HEK293 (cell line): ENCODE data around the gene KIDINS220.

Experiments
- CTCF ChIA-PET: fragments of 350-600 bp; formaldehyde crosslinking; extraction: SDS; loops from one replicate; lab custom pipeline; 2021; ENCODE audit warnings: antibody characterized with exemption; lab: Yijun Ruan, JAX
- POLR2A ChIA-PET: fragments of 300-600 bp; formaldehyde crosslinking; extraction: SDS; loops from one replicate; lab custom pipeline; 2020; ENCODE audit warnings: antibody characterized with exemption, inconsistent platforms; lab: Yijun Ruan, JAX
- H3K27ac ChIP-seq: fragments of 200-500 bp; sonication (Bioruptor generic); 2 replicates; pipeline ENCODE4 v1.5.1; 2014; ENCODE audit warnings: low read depth, low read length, control low read depth, inconsistent platforms; ENCODE audit errors: extremely low read depth
- H3K36me3 ChIP-seq, 2 experiments: fragments of 200-500 bp in 1 of 2; sonication (Bioruptor generic) in 1 of 2; 1 replicate in 1 of 2; 2 replicates in 1 of 2; pipeline ENCODE4 v1.5.1; 2014 to 2017; ENCODE audit warnings: inconsistent platforms in 2 of 2, low read length in 2 of 2; ENCODE audit not compliant: control insufficient read depth in 2 of 2, insufficient read depth in 1 of 2
- H3K4me1 ChIP-seq: fragments of 200-500 bp; sonication (Bioruptor generic); 2 replicates; pipeline ENCODE4 v1.5.1; 2014; ENCODE audit warnings: mild to moderate bottlenecking, low read length, inconsistent platforms; ENCODE audit not compliant: control insufficient read depth, insufficient read depth
- H3K4me3 ChIP-seq: 2 replicates; pipeline ENCODE4 v1.5.1; 2011; ENCODE audit warnings: low read depth, mild to moderate bottlenecking, control low read depth, low read length, moderate library complexity
- H3K9me3 ChIP-seq: fragments of 200-500 bp; sonication (Bioruptor generic); 2 replicates; pipeline ENCODE4 v1.5.1; 2014; ENCODE audit warnings: low read depth, low read length, inconsistent platforms; ENCODE audit not compliant: control insufficient read depth, insufficient read depth
- KLF16 ChIP-seq: fragments of 450-650 bp; formaldehyde crosslinking; IDR thresholded peaks from 2 replicates; pipeline ENCODE4 v1.5.1; 2017; ENCODE audit warnings: missing biosample characterization, missing genetic modification characterization
- KLF8 ChIP-seq: fragments of 450-650 bp; formaldehyde crosslinking; IDR thresholded peaks from 2 replicates; pipeline ENCODE4 v1.5.1; 2016; ENCODE audit warnings: missing biosample characterization, missing genetic modification characterization
- PRDM1 ChIP-seq: fragments of 450-650 bp; formaldehyde crosslinking; IDR thresholded peaks from 2 replicates; pipeline ENCODE4; 2016; ENCODE audit warnings: missing biosample characterization, missing genetic modification characterization
- SP2 ChIP-seq: fragments of 450-650 bp; formaldehyde crosslinking; IDR thresholded peaks from 2 replicates; pipeline ENCODE4 v1.5.1; 2016; ENCODE audit warnings: missing biosample characterization, missing genetic modification characterization
- SP3 ChIP-seq: fragments of 450-650 bp; formaldehyde crosslinking; IDR thresholded peaks from 2 replicates; pipeline ENCODE4 v1.5.1; 2016; ENCODE audit warnings: missing biosample characterization, missing genetic modification characterization
- YY2 ChIP-seq: fragments of 450-650 bp; formaldehyde crosslinking; IDR thresholded peaks from 2 replicates; pipeline ENCODE4 v1.5.1; 2016; ENCODE audit warnings: missing biosample characterization, missing genetic modification characterization
- ZBTB17 ChIP-seq: fragments of 450-650 bp; formaldehyde crosslinking; IDR thresholded peaks from 2 replicates; pipeline ENCODE4 v1.5.1; 2016; ENCODE audit warnings: missing biosample characterization, missing genetic modification characterization
- ZFP37 ChIP-seq: fragments of 450-650 bp; formaldehyde crosslinking; IDR thresholded peaks from 2 replicates; pipeline ENCODE4 v1.5.1; 2016; ENCODE audit warnings: missing biosample characterization, missing genetic modification characterization
- ZNF2 ChIP-seq: fragments of 450-650 bp; formaldehyde crosslinking; IDR thresholded peaks from 2 replicates; pipeline ENCODE4 v1.5.1; 2016; ENCODE audit warnings: missing biosample characterization, missing genetic modification characterization
- ZNF24 ChIP-seq: fragments of 450-650 bp; formaldehyde crosslinking; IDR thresholded peaks from 2 replicates; pipeline ENCODE4 v1.5.1; 2016; ENCODE audit warnings: missing biosample characterization, missing genetic modification characterization
- ZNF341 ChIP-seq: fragments of 450-650 bp; formaldehyde crosslinking; IDR thresholded peaks from 2 replicates; pipeline ENCODE4; 2016; ENCODE audit warnings: low read depth, missing biosample characterization, missing genetic modification characterization
- ZNF394 ChIP-seq: fragments of 450-650 bp; formaldehyde crosslinking; IDR thresholded peaks from 2 replicates; pipeline ENCODE4 v1.5.1; 2016; ENCODE audit warnings: missing biosample characterization, missing genetic modification characterization, mild to moderate bottlenecking, moderate library complexity, borderline replicate concordance
- ZNF629 ChIP-seq: fragments of 450-650 bp; formaldehyde crosslinking; IDR thresholded peaks from 2 replicates; pipeline ENCODE4 v1.5.1; 2017; ENCODE audit warnings: missing biosample characterization, missing genetic modification characterization
- ZNF660 ChIP-seq: fragments of 450-650 bp; IDR thresholded peaks from 2 replicates; pipeline ENCODE4 v1.5.1; 2018; ENCODE audit warnings: missing biosample characterization, mild to moderate bottlenecking, missing genetic modification characterization
- ZNF670 ChIP-seq: fragments of 450-650 bp; formaldehyde crosslinking; IDR thresholded peaks from 2 replicates; pipeline ENCODE4 v1.5.1; 2016; ENCODE audit warnings: missing biosample characterization, missing genetic modification characterization, low read depth
- ZNF76 ChIP-seq: fragments of 450-650 bp; formaldehyde crosslinking; IDR thresholded peaks from 2 replicates; pipeline ENCODE4; 2016; ENCODE audit warnings: low read depth, missing biosample characterization, missing genetic modification characterization, borderline replicate concordance
- ZSCAN30 ChIP-seq: fragments of 450-650 bp; IDR thresholded peaks from 2 replicates; pipeline ENCODE4 v1.5.1; 2018; ENCODE audit warnings: missing biosample characterization, mild to moderate bottlenecking, missing genetic modification characterization, moderate library complexity
- TF ChIP-seq, protein P1 (sequence below): fragments of 450-650 bp; formaldehyde crosslinking; IDR thresholded peaks from 2 replicates; pipeline ENCODE4 v1.5.1; 2016; ENCODE audit warnings: missing biosample characterization, missing genetic modification characterization
- TF ChIP-seq, protein P2 (sequence below): fragments of 450-650 bp; formaldehyde crosslinking; IDR thresholded peaks from 2 replicates; pipeline ENCODE4 v1.5.1; 2016; ENCODE audit warnings: missing biosample characterization, missing genetic modification characterization
- TF ChIP-seq, protein P3 (sequence below): fragments of 450-650 bp; formaldehyde crosslinking; conservative IDR thresholded peaks from 2 replicates; pipeline ENCODE4 v1.5.1; 2016; ENCODE audit warnings: low read depth, missing biosample characterization, missing genetic modification characterization
- TF ChIP-seq, protein P4 (sequence below): fragments of 450-650 bp; formaldehyde crosslinking; IDR thresholded peaks from 2 replicates; pipeline ENCODE4 v1.5.1; 2016; ENCODE audit warnings: missing biosample characterization, missing genetic modification characterization
- TF ChIP-seq, protein P5 (sequence below): fragments of 450-650 bp; formaldehyde crosslinking; IDR thresholded peaks from 2 replicates; pipeline ENCODE4 v1.5.1; 2017; ENCODE audit warnings: missing biosample characterization, mild to moderate bottlenecking, missing genetic modification characterization, moderate library complexity
- TF ChIP-seq, protein P6 (sequence below): fragments of 450-650 bp; formaldehyde crosslinking; IDR thresholded peaks from 2 replicates; pipeline ENCODE4 v1.5.1; 2016; ENCODE audit warnings: missing biosample characterization, missing genetic modification characterization

Gene KIDINS220

DNA sequence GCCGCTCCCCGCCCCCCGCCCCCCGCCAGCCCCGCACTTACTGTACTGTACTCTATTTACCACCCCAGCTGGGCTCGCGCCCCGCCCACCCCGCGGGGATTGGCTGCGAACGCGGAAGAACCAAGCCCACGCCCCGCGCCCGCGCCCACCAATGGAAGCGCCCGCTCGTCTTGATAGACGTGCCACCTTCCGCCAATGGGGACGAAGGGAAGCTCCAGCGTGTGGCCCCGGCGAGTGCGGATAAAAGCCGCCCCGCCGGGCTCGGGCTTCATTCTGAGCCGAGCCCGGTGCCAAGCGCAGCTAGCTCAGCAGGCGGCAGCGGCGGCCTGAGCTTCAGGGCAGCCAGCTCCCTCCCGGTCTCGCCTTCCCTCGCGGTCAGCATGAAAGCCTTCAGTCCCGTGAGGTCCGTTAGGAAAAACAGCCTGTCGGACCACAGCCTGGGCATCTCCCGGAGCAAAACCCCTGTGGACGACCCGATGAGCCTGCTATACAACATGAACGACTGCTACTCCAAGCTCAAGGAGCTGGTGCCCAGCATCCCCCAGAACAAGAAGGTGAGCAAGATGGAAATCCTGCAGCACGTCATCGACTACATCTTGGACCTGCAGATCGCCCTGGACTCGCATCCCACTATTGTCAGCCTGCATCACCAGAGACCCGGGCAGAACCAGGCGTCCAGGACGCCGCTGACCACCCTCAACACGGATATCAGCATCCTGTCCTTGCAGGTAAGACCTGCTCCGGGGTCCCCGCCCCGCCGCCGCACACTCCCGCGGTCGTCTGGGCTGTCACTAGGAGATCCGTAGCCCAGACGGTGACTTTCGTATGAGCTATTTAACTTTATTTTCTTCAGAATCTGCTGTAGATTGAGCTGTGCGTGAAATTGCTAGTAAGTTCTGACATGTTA, 155.4 kb downstream of the KIDINS220 start, which contains the start of gene ID2:
Gene ID2 (plus strand): TSS at position 271 of the 907 bp plus-strand sequence. CDS start 110 bp downstream, at position 381.
- peak within 1 kb of the TSS; percentile 93 for H3K4me3 ChIP-seq
- peaks cover 0 to 18% of the 10 kb centered on the region in 2 experiments; a peak in 1 of 3 replicates for H3K36me3 ChIP-seq
- CTCF ChIA-PET: interaction anchor here (0.6 to 1.2 kb wide), 4 partner anchors 61 to 1585 kb away, joined by 3 read pairs; no protein-coding TSS in a partner anchor
- POLR2A ChIA-PET: interaction anchor here (0.5 to 2.9 kb wide), 74 partner anchors 10 to 1290 kb away, joined by 3 to 31 read pairs (median 4); partner anchors contain the start of gene MBOAT2
- H3K4me1 ChIP-seq: peaks cover 6% of the 10 kb centered on the region
- no peaks in the 10 kb centered on the region for H3K9me3 ChIP-seq
- peak within 1 kb of the TSS; percentile 97 for H3K27ac ChIP-seq
- TF ChIP-seq ZNF2: peak; percentile 63
- TF ChIP-seq, protein P1, sequence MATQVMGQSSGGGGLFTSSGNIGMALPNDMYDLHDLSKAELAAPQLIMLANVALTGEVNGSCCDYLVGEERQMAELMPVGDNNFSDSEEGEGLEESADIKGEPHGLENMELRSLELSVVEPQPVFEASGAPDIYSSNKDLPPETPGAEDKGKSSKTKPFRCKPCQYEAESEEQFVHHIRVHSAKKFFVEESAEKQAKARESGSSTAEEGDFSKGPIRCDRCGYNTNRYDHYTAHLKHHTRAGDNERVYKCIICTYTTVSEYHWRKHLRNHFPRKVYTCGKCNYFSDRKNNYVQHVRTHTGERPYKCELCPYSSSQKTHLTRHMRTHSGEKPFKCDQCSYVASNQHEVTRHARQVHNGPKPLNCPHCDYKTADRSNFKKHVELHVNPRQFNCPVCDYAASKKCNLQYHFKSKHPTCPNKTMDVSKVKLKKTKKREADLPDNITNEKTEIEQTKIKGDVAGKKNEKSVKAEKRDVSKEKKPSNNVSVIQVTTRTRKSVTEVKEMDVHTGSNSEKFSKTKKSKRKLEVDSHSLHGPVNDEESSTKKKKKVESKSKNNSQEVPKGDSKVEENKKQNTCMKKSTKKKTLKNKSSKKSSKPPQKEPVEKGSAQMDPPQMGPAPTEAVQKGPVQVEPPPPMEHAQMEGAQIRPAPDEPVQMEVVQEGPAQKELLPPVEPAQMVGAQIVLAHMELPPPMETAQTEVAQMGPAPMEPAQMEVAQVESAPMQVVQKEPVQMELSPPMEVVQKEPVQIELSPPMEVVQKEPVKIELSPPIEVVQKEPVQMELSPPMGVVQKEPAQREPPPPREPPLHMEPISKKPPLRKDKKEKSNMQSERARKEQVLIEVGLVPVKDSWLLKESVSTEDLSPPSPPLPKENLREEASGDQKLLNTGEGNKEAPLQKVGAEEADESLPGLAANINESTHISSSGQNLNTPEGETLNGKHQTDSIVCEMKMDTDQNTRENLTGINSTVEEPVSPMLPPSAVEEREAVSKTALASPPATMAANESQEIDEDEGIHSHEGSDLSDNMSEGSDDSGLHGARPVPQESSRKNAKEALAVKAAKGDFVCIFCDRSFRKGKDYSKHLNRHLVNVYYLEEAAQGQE (tag by site-specific recombination): 0 out of 2 replicates have a peak, but pooled peaks have one; percentile 24
- TF ChIP-seq, protein P2, sequence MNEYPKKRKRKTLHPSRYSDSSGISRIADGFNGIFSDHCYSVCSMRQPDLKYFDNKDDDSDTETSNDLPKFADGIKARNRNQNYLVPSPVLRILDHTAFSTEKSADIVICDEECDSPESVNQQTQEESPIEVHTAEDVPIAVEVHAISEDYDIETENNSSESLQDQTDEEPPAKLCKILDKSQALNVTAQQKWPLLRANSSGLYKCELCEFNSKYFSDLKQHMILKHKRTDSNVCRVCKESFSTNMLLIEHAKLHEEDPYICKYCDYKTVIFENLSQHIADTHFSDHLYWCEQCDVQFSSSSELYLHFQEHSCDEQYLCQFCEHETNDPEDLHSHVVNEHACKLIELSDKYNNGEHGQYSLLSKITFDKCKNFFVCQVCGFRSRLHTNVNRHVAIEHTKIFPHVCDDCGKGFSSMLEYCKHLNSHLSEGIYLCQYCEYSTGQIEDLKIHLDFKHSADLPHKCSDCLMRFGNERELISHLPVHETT (tag by site-specific recombination): 0 out of 2 replicates have a peak, but pooled peaks have one; percentile 34
- TF ChIP-seq, protein P3, sequence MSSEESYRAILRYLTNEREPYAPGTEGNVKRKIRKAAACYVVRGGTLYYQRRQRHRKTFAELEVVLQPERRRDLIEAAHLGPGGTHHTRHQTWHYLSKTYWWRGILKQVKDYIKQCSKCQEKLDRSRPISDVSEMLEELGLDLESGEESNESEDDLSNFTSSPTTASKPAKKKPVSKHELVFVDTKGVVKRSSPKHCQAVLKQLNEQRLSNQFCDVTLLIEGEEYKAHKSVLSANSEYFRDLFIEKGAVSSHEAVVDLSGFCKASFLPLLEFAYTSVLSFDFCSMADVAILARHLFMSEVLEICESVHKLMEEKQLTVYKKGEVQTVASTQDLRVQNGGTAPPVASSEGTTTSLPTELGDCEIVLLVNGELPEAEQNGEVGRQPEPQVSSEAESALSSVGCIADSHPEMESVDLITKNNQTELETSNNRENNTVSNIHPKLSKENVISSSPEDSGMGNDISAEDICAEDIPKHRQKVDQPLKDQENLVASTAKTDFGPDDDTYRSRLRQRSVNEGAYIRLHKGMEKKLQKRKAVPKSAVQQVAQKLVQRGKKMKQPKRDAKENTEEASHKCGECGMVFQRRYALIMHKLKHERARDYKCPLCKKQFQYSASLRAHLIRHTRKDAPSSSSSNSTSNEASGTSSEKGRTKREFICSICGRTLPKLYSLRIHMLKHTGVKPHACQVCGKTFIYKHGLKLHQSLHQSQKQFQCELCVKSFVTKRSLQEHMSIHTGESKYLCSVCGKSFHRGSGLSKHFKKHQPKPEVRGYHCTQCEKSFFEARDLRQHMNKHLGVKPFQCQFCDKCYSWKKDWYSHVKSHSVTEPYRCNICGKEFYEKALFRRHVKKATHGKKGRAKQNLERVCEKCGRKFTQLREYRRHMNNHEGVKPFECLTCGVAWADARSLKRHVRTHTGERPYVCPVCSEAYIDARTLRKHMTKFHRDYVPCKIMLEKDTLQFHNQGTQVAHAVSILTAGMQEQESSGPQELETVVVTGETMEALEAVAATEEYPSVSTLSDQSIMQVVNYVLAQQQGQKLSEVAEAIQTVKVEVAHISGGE (tag by site-specific recombination): peak; percentile 39; the same call in 1 of the 2 replicates
- peak; percentile 45; the same call in 1 of the 2 replicates for TF ChIP-seq KLF8 (tag by site-specific recombination)
- TF ChIP-seq ZNF24 (tag by site-specific recombination): no peak
- TF ChIP-seq YY2 (tag by site-specific recombination): 0 out of 2 replicates have a peak, but pooled peaks have one; percentile 14
- peak; percentile 87 for TF ChIP-seq SP3 (tag by site-specific recombination)
- TF ChIP-seq, protein P4, sequence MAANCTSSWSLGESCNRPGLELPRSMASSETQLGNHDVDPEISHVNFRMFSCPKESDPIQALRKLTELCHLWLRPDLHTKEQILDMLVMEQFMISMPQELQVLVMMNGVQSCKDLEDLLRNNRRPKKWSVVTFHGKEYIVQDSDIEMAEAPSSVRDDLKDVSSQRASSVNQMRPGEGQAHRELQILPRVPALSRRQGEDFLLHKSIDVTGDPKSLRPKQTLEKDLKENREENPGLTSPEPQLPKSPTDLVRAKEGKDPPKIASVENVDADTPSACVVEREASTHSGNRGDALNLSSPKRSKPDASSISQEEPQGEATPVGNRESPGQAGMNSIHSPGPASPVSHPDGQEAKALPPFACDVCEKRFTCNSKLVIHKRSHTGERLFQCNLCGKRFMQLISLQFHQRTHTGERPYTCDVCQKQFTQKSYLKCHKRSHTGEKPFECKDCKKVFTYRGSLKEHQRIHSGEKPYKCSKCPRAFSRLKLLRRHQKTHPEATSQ (tag by site-specific recombination): no peak
- TF ChIP-seq ZNF629 (tag by site-specific recombination): peak; percentile 43; the same call in 1 of the 2 replicates
- TF ChIP-seq ZNF341 (tag by site-specific recombination): 0 out of 2 replicates have a peak, but pooled peaks have one; percentile 15
- TF ChIP-seq, protein P5, sequence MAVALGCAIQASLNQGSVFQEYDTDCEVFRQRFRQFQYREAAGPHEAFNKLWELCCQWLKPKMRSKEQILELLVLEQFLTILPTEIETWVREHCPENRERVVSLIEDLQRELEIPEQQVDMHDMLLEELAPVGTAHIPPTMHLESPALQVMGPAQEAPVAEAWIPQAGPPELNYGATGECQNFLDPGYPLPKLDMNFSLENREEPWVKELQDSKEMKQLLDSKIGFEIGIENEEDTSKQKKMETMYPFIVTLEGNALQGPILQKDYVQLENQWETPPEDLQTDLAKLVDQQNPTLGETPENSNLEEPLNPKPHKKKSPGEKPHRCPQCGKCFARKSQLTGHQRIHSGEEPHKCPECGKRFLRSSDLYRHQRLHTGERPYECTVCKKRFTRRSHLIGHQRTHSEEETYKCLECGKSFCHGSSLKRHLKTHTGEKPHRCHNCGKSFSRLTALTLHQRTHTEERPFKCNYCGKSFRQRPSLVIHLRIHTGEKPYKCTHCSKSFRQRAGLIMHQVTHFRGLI (tag by site-specific recombination): peak; percentile 87
- TF ChIP-seq ZSCAN30 (tag by site-specific recombination): peak; percentile 60; the same call in 1 of the 2 replicates
- peak; percentile 64 for TF ChIP-seq KLF16 (tag by site-specific recombination)
- TF ChIP-seq, protein P6, sequence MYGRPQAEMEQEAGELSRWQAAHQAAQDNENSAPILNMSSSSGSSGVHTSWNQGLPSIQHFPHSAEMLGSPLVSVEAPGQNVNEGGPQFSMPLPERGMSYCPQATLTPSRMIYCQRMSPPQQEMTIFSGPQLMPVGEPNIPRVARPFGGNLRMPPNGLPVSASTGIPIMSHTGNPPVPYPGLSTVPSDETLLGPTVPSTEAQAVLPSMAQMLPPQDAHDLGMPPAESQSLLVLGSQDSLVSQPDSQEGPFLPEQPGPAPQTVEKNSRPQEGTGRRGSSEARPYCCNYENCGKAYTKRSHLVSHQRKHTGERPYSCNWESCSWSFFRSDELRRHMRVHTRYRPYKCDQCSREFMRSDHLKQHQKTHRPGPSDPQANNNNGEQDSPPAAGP: peak; percentile 37; the same call in 1 of the 2 replicates
- peak; percentile 99 for TF ChIP-seq ZBTB17 (tag by site-specific recombination)
- TF ChIP-seq ZNF670 (tag by site-specific recombination): no peak
- peak; percentile 61; the same call in 1 of the 2 replicates for TF ChIP-seq ZNF660 (tag by site-specific recombination)
- peak; percentile 57; the same call in 1 of the 2 replicates for TF ChIP-seq ZNF394 (tag by site-specific recombination)
- peak; percentile 83 for TF ChIP-seq SP2 (tag by site-specific recombination)
- TF ChIP-seq ZFP37: peak; percentile 41; the same call in 1 of the 2 replicates
- no peak for TF ChIP-seq ZNF76 (tag by site-specific recombination)
- TF ChIP-seq PRDM1: no peak
